Stomach (tissue), 9 donors: ENCODE data around the gene SNX33. TPM values are rescaled to one million over a fixed set of nuclear protein-coding genes. Genes with fewer than 3 reads are reported as not detected.

ENCODE experiments used
- DNase-seq, 2 donors: peaks; one replicate each; pipeline versions ENCODE4 v3.0.0 to v3.0.0-alpha.2; 2013 to 2019
- H3K27ac ChIP-seq, 5 donors: fragments of 200-600 bp in 4 of 5; sonication (generic) in 4 of 5; one replicate each; pipeline ENCODE4 v1.5.1; 2013 to 2019; ENCODE audit warnings: mild to moderate bottlenecking in 1 of 5, moderate library complexity in 1 of 5
- H3K27me3 ChIP-seq, 3 donors: fragments of 200-600 bp; sonication (generic); one replicate each; pipeline ENCODE4 v1.5.1; 2017 to 2019; ENCODE audit warnings: mixed run types in 1 of 3
- H3K36me3 ChIP-seq, 4 donors: fragments of 200-600 bp; sonication (generic); 1 replicate in 3 of 4; 2 replicates in 1 of 4; pipeline ENCODE4 v1.5.1; 2016 to 2019
- H3K4me1 ChIP-seq, 4 donors: fragments of 200-600 bp; sonication (generic); one replicate each; pipeline ENCODE4 v1.5.1; 2016 to 2019
- H3K4me3 ChIP-seq, 4 donors: fragments of 200-600 bp; sonication (generic) in 3 of 4; one replicate each; pipeline ENCODE4 v1.5.1; 2016 to 2019; ENCODE audit warnings: mild to moderate bottlenecking in 1 of 4
- H3K9me3 ChIP-seq, 4 donors: fragments of 200-600 bp; sonication (generic); one replicate each; pipeline ENCODE4 v1.5.1; 2016 to 2019
- EP300 ChIP-seq: sonication (generic); formaldehyde crosslinking; IDR thresholded peaks from one replicate; pipeline ENCODE4 v1.6.1; 2017; ENCODE audit warnings: antibody characterized with exemption
- POLR2A ChIP-seq, 4 donors: fragments of 450-650 bp; IDR thresholded peaks; one replicate each; pipeline ENCODE4 v1.6.1; 2016; ENCODE audit warnings: antibody characterized with exemption in 4 of 4, control low read depth in 2 of 4, mild to moderate bottlenecking in 1 of 4, moderate library complexity in 1 of 4
- POLR2AphosphoS5 ChIP-seq, 3 donors: sonication (generic); formaldehyde crosslinking; IDR thresholded peaks; one replicate each; pipeline ENCODE4 v1.6.1; 2016; ENCODE audit warnings: antibody characterized with exemption in 3 of 3
- WGBS, 5 donors: extraction: QIAGEN DNeasy Blood & Tissue Kit in 3 of 5; methylation state at CpG; one replicate each; pipeline versions ENCODE4 v1.1.5 to v1.1.7; 2013 to 2018; 5-methylcytosine and 5-hydroxymethylcytosine counted together
- intact Hi-C: fragments of 100-400 bp; cut with DNase I; formaldehyde crosslinking; loops from one replicate; pipeline ENCODE4 v1.15.1; 2023; ENCODE audit warnings: low total_unique reads
- polyA plus RNA-seq, 3 donors: library from polyadenylated mRNA; stranded (reverse); fragments of 200-250 nt; gene quantifications; one replicate each; pipeline ENCODE4 v1.2.3, GENCODE V29; 2013
- total RNA-seq, 5 donors: library from RNA; depleted of rRNA; stranded (reverse); fragments of >200 nt; gene quantifications; one replicate each; pipeline versions ENCODE4 v1.1.0 to v1.2.3, GENCODE V29; 2014 to 2016
- TF ChIP-seq, protein P1 (sequence below), 7 experiments: fragments of 450-650 bp in 4 of 7; fragments of 200-600 bp in 3 of 7; sonication (generic) in 3 of 7; IDR thresholded peaks; one replicate each; pipeline ENCODE4 v1.5.1; 2016 to 2019; ENCODE audit warnings: antibody characterized with exemption in 7 of 7, control low read depth in 2 of 7, mild to moderate bottlenecking in 1 of 7
- donor health status: healthy with polysubstance abuse.
- donor health status: Bipolar disorder and iron deficiency.
- donor health status: healthy.

The SNX33 gene
- total and polyA plus RNA-seq, 8 donors: 11.0 to 36.8 (median 16.1) TPM

DNA sequence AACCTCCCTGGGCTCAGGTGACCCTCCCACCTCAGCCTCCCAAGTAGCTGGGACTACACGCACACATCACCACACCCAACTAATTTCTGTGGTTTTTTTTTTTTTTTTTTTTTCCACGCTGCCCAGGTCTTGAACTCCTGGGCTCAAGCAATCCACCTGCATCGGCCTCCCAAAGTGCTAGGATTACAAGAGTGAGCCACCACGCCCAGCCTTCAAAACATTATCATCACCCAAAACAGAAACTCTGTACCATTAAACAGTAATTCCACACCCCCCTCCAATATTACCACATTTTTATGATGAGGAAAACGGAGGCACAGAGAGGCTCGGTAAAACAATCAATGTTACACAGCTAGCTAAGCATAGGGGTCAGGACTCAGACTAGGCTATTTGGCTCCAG is 11.7 kb upstream of the SNX33 start:
- H3K9me3 ChIP-seq: no peaks in the 10 kb centered on the region
- H3K4me1 ChIP-seq: peaks cover 11 to 50% (median 44%) of the 10 kb centered on the region in 4 donors
- no peak overlapping the region for H3K27ac ChIP-seq
- intact Hi-C loops: no loop called here
- H3K36me3 ChIP-seq: peaks cover 0 to 10% (median 0%) of the 10 kb centered on the region in 4 donors
- TF ChIP-seq, protein P1, sequence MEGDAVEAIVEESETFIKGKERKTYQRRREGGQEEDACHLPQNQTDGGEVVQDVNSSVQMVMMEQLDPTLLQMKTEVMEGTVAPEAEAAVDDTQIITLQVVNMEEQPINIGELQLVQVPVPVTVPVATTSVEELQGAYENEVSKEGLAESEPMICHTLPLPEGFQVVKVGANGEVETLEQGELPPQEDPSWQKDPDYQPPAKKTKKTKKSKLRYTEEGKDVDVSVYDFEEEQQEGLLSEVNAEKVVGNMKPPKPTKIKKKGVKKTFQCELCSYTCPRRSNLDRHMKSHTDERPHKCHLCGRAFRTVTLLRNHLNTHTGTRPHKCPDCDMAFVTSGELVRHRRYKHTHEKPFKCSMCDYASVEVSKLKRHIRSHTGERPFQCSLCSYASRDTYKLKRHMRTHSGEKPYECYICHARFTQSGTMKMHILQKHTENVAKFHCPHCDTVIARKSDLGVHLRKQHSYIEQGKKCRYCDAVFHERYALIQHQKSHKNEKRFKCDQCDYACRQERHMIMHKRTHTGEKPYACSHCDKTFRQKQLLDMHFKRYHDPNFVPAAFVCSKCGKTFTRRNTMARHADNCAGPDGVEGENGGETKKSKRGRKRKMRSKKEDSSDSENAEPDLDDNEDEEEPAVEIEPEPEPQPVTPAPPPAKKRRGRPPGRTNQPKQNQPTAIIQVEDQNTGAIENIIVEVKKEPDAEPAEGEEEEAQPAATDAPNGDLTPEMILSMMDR (IDR thresholded peaks at IDR 0.05): no peak
- TF ChIP-seq POLR2AphosphoS5 (IDR thresholded peaks at IDR 0.05) (no peak), POLR2A (IDR thresholded peaks at IDR 0.05) (no peak), EP300 (no peak)
- WGBS, 5 donors: 62 to 70% (median 69%) methylated on average over 6 of the region's 6 CpGs
- no peak for DNase-seq
- no peak overlapping the region for H3K4me3 ChIP-seq
- H3K27me3 ChIP-seq: no peaks in the 10 kb centered on the region

DNA sequence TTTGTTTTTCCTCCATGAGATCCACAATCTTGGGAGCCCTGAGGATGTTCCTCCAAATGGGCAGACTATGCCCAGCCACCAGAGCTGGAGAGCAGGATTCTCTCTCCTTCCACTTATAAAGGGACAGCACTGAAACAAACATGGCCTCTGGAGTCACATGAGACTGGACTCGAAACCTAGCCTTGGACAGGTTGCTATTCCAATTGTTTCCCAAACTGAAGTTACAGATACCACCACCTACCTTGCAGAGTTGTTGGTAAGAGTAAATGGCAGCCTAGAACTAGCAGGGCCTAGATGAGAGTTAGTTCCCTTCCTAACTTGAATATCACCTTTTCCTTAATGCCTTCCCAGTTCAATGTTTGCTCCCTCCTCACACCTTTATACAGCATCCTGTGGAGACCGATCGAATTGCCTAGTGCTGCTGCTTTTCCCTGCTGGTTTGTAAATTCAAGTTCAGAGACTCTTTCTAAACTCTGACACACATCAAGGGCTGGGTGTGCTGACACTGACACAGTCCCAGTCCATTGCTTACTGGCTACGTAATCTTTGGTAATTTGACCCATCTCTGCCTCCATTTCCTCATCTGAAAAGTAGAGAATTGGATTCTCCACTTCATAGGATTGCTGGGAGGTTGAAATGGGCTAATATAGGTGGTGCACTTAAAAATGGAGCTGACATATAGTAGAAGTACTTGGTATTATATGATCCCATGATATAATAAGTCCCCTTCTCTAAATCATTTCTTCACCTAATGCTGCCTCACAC is 10.3 kb upstream of the SNX33 start:
- TF ChIP-seq, protein P1 (IDR thresholded peaks at IDR 0.05): no peak
- no peak for TF ChIP-seq POLR2AphosphoS5 (IDR thresholded peaks at IDR 0.05)
- TF ChIP-seq POLR2A (IDR thresholded peaks at IDR 0.05): no peak
- TF ChIP-seq EP300: no peak
- no peak for DNase-seq
- 48 to 66% (median 56%) methylated on average over 4 of the region's 4 CpGs for WGBS, 5 donors
- H3K4me3 ChIP-seq: peak overlapping the region in 3 of 4 donors; percentile 72 to 94 (median 90)
- H3K36me3 ChIP-seq: peaks cover 0 to 10% (median 0%) of the 10 kb centered on the region in 4 donors
- intact Hi-C loops: no loop called here
- no peaks in the 10 kb centered on the region for H3K27me3 ChIP-seq
- H3K9me3 ChIP-seq: no peaks in the 10 kb centered on the region
- H3K27ac ChIP-seq: peak overlapping the region in 4 of 5 donors; percentile 92 to 95 (median 93)
- peaks cover 11 to 59% (median 49%) of the 10 kb centered on the region in 4 donors for H3K4me1 ChIP-seq

DNA sequence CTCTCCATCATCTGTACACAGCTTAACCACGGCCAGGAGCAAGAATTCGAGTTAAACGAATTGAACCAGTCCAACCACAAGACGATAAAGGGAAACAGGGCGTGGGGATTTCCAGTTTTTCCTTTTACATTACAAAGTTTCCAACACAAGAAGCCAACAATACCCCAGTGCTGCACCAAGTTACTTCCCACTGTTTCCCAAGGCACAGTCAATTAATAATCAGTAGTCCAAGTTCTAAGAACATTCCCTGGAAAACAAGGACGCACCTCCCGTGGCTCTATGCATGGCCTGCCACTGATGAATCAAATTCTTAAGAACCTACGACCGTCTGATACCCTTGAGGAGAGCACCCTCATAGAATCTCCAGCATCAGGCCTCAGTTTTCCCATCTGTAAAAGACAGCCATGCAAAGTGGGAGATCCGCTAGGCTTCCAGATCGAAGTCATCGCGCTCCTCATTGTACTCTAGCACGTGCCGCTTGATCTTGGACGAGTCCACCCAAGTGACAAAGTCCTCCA is 8.5 kb upstream of the SNX33 start:
- Histone ChIP-seq H3K27ac (peak overlapping the region; percentile 92 to 95 (median 93)), H3K27me3 (no peaks in the 10 kb centered on the region), H3K4me1 (peaks cover 11 to 59% (median 49%) of the 10 kb centered on the region in 4 donors), H3K4me3 (peak overlapping the region; percentile 72 to 94 (median 85)), H3K9me3 (no peaks in the 10 kb centered on the region), H3K36me3 (peaks cover 0 to 10% (median 0%) of the 10 kb centered on the region in 4 donors)
- 0 to 1% (median 1%) methylated on average over 14 to 16 of the region's 16 CpGs for WGBS, 5 donors
- TF ChIP-seq POLR2A (IDR thresholded peaks at IDR 0.05) (no peak), POLR2AphosphoS5 (IDR thresholded peaks at IDR 0.05) (no peak), EP300 (no peak)
- TF ChIP-seq, protein P1 (IDR thresholded peaks at IDR 0.05): no peak
- no peak for DNase-seq
- intact Hi-C loops: no loop called here

DNA sequence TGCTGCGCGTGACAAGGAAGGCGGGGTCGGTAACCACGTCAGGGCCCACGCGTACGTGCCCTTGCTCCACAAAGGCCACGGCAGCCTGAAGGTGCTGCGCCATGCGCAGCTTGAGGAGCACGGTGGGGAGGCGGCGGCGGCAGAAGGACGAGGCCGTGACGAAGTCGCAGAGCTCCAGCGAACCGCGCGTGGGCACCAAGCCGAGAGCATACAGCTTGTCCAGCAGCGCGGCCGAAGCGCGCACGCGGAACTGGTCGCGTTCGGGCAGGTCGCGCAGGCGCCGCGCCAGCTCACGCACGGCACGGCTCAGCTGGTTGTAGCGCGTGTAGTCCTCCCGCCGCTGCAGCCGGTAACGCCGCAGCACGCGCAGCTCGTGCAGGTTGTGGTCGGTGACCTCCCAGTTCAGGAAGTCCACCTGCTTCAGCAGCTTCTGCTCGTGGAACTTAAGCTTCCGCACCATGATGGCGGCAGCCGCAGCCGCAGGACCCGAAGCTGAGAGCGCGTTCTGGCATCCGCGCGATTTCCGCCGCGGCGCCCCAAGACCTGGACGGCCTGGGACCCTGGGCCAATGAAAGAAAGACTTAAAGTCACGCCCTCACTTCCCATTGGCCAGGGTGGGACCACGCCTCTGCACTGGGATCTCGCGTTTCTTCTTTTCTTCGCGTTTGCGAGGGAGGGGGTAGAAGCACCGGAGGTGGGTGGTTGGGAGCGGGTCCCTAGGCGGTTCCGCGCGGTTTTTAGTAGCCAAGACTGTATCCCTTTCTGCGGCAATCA is 7.8 kb upstream of the SNX33 start, which contains the start of gene IMP3:
IMP3 (minus strand) TSS at position 516 of the 774 bp plus-strand sequence; CDS start at position 460, 56 bp downstream.
- peak; percentile 96 to 99 for DNase-seq
- intact Hi-C loops: no loop called here
- Histone ChIP-seq H3K27ac (peak within 1 kb of the TSS; percentile 92 to 95 (median 93)), H3K9me3 (no peaks in the 10 kb centered on the region), H3K27me3 (no peaks in the 10 kb centered on the region), H3K36me3 (peaks cover 0 to 10% (median 0%) of the 10 kb centered on the region in 4 donors), H3K4me1 (peaks cover 11 to 59% (median 49%) of the 10 kb centered on the region in 4 donors), H3K4me3 (peak within 1 kb of the TSS; percentile 72 to 94 (median 85))
- WGBS, 5 donors: 0 to 1% (median 1%) methylated on average over 32 to 83 of the region's 83 CpGs
- TF ChIP-seq, protein P1 (IDR thresholded peaks at IDR 0.05): no peak
- TF ChIP-seq EP300 (no peak), POLR2AphosphoS5 (IDR thresholded peaks at IDR 0.05) (peak; percentile 96 to 100 (median 99)), POLR2A (IDR thresholded peaks at IDR 0.05) (peak in 2 of 4 donors; percentile 87 to 92)
